Measurements from ENCODE around the gene SORCS2.

DNA sequence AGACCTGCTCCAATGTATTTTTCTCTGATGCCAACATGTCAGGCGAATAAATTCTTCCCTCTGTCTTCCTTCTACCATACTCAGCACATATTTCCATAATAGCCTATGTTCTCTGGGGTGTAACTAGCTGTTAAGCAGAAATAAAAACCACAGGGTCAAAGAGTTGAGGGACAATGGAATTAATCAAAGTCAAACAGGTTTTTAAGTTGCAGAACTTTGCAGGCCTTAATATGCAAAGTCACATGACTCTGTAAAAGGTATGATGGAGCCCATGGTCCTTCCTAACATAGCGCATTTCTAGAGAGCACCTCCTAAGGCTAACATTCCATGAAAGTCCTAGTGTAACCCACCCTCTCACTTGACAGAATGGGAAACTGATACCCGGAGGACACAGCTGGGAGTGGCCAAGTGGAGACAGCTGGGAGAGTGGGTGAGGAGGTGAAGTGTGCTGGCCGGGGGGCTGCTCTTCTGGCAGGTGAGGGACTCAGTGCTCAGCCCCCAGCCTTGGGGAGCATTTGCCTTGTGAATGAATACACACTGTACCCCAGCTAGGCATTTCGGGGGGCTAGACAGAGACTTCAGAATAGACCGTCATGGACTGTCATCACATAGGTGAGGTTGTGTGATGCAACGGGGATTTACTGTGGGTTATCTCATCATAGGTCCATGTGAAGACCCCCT is 8.4 kb upstream of the SORCS2 start:
- TF ChIP-seq, protein P1, sequence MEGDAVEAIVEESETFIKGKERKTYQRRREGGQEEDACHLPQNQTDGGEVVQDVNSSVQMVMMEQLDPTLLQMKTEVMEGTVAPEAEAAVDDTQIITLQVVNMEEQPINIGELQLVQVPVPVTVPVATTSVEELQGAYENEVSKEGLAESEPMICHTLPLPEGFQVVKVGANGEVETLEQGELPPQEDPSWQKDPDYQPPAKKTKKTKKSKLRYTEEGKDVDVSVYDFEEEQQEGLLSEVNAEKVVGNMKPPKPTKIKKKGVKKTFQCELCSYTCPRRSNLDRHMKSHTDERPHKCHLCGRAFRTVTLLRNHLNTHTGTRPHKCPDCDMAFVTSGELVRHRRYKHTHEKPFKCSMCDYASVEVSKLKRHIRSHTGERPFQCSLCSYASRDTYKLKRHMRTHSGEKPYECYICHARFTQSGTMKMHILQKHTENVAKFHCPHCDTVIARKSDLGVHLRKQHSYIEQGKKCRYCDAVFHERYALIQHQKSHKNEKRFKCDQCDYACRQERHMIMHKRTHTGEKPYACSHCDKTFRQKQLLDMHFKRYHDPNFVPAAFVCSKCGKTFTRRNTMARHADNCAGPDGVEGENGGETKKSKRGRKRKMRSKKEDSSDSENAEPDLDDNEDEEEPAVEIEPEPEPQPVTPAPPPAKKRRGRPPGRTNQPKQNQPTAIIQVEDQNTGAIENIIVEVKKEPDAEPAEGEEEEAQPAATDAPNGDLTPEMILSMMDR (conservative IDR thresholded peaks at IDR 0.05; ENCODE audit: low read depth, low read length) = no peak
- TF ChIP-seq EZH2 (IDR thresholded peaks at IDR 0.05; ENCODE audit: borderline replicate concordance, low read depth, low read length, poor library complexity, severe bottlenecking) = no peak

All from A673 (cell line).